Esophagus muscularis mucosa (tissue), 4 donors: Measurements from ENCODE around the gene METRNL. TPM values are rescaled to one million over a fixed set of nuclear protein-coding genes. Genes with fewer than 3 reads are reported as not detected.

ENCODE experiments used
- DNase-seq: peaks from one replicate; pipeline ENCODE4 v3.0.0-alpha.2; 2017; ENCODE audit errors: extremely low spot score
- H3K27ac ChIP-seq, 4 donors: fragments of 200-600 bp; sonication (generic); replicated peaks in 1 of 4; 1 replicate in 3 of 4; 2 replicates in 1 of 4; pipeline ENCODE4 v1.5.1; 2016 to 2019; ENCODE audit warnings: mild to moderate bottlenecking in 1 of 4
- H3K27me3 ChIP-seq, 4 donors: fragments of 200-600 bp; sonication (generic); one replicate each; pipeline versions ENCODE4 v1.5.1 to v1.6.0; 2016 to 2019
- H3K36me3 ChIP-seq, 4 donors: fragments of 200-600 bp; sonication (generic); one replicate each; pipeline ENCODE4 v1.5.1; 2016 to 2019
- H3K4me1 ChIP-seq, 4 donors: fragments of 200-600 bp; sonication (generic); one replicate each; pipeline ENCODE4 v1.5.1; 2016 to 2019
- H3K4me3 ChIP-seq, 4 donors: fragments of 200-600 bp; sonication (generic); 1 replicate in 2 of 4; 2 replicates in 2 of 4; pipeline ENCODE4 v1.5.1; 2016 to 2019; ENCODE audit warnings: mild to moderate bottlenecking in 4 of 4, moderate library complexity in 1 of 4
- H3K9me3 ChIP-seq, 4 donors: fragments of 200-600 bp; sonication (generic); 1 replicate in 3 of 4; 2 replicates in 1 of 4; pipeline ENCODE4 v1.5.1; 2016 to 2019
- CTCF ChIP-seq, 3 experiments: fragments of 200-600 bp in 2 of 3; fragments of 450-650 bp in 1 of 3; sonication (generic) in 2 of 3; IDR thresholded peaks; one replicate each; pipeline ENCODE4 v1.5.1; 2017 to 2019; ENCODE audit warnings: antibody characterized with exemption in 3 of 3, mild to moderate bottlenecking in 2 of 3, moderate library complexity in 1 of 3
- EP300 ChIP-seq: sonication (generic); formaldehyde crosslinking; IDR thresholded peaks from one replicate; pipeline ENCODE4 v1.6.1; 2017; ENCODE audit warnings: antibody characterized with exemption
- POLR2A ChIP-seq: fragments of 450-650 bp; IDR thresholded peaks from one replicate; pipeline ENCODE4 v1.6.1; 2017; ENCODE audit warnings: antibody characterized with exemption, moderate library complexity, mild to moderate bottlenecking, low read depth
- POLR2AphosphoS5 ChIP-seq, 2 donors: sonication (generic); formaldehyde crosslinking; IDR thresholded peaks; one replicate each; pipeline ENCODE4 v1.6.1; 2017; ENCODE audit warnings: antibody characterized with exemption in 2 of 2
- WGBS: methylation state at CpG from one replicate; pipeline ENCODE4 v1.1.5; 2018; 5-methylcytosine and 5-hydroxymethylcytosine counted together
- intact Hi-C: fragments of 100-400 bp; cut with DNase I; formaldehyde crosslinking; loops from one replicate; pipeline ENCODE4 v1.15.1; 2023
- total RNA-seq, 4 donors: library from RNA; depleted of rRNA; stranded (reverse); fragments of >200 nt; gene quantifications; one replicate each; pipeline versions ENCODE4 v1.1.0 to v1.2.1, GENCODE V29; 2016

METRNL gene
- total RNA-seq, 4 donors from 2014 or later = 36.5 to 124 (median 61.5) TPM

DNA sequence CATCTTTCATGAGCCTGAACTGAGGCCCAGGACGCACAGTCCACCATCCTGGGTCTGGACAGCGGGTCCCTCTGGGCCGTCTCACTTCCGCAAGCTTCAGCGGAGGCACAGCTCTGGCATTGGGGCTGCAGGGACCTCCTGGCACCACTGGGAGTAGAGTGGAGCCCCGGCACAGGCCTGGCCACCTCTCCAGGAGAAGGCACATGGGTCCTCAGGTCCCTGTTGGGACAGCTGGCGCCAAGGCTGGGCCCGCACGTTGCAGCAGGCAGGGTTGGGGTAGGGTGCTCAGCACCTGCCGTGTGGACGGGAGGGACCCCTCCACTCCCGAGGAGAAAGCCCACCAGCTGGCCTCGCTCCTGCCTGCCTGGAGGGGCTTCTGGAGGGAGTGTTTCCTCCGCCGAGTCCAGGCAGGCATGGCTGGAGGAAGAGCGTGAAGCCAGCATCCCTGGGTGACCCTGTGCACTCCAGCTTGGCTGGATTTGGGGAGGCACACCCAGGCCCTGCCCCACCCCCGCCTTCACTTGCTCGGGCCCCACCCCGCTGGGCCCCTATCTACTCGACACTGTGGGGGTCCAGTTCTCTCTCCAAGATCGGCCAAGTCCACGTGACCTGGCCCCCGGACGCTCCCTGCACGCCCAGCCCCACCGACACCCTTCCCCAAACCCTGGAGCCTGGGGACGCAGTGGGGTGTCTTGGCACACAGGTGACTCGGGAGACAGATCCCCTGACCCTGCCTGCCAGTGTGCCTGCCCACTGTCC is 6.6 kb upstream of the METRNL start:
- peaks cover 0 to 12% (median 4%) of the 10 kb centered on the region in 4 donors for H3K4me1 ChIP-seq
- DNase-seq = no peak
- no peaks in the 10 kb centered on the region for H3K9me3 ChIP-seq
- WGBS = 75% methylated on average over 9 of the region's 28 CpGs
- H3K36me3 ChIP-seq = no peaks in the 10 kb centered on the region
- intact Hi-C loops = no loop called here
- no peak overlapping the region for H3K4me3 ChIP-seq
- TF ChIP-seq POLR2AphosphoS5 (IDR thresholded peaks at IDR 0.05) = no peak
- TF ChIP-seq POLR2A = no peak
- no peak for TF ChIP-seq CTCF (IDR thresholded peaks at IDR 0.05)
- no peak for TF ChIP-seq EP300
- no peak overlapping the region for H3K27ac ChIP-seq
- H3K27me3 ChIP-seq = peaks cover 0 to 13% (median 0%) of the 10 kb centered on the region in 4 donors

DNA sequence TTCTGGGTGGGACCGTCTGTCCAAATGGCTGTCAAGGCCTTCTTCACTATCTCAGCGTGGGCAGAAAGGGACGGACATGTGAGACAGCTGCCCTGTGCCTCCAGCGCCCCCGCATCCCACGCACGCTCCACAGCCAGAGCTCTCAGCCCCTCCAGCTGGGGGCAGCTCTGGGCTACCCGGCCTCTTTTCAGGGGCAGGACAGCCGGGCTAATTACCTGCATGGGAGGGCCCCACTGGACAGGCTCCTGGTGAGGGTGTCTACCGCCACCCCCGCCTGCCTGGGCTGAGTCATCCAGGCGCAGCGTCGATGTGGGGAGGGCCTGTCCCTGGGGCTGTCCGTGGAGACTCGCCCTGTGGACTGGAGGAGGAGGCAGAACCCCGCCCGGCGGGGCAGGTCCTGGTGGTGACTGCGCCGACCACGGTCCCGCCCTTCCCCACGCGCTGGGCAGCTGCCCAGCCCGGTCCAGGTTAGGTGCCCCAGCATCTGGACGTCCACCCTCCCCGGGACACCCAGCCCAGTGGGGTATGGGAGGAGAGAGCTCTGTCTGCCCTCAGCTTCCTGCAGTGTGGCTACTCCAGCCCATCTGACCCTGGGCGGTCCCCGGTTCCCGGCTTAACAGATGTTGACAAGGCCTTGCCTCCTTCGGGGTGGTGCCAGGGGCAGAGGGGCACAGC is 5.9 kb upstream of the METRNL start:
- WGBS = 83% methylated on average over 11 of the region's 32 CpGs
- Histone ChIP-seq H3K9me3 (no peaks in the 10 kb centered on the region), H3K4me3 (no peak overlapping the region), H3K27me3 (peaks cover 0 to 13% (median 2%) of the 10 kb centered on the region in 4 donors), H3K4me1 (peaks cover 3 to 19% (median 8%) of the 10 kb centered on the region in 4 donors), H3K27ac (no peak overlapping the region), H3K36me3 (no peaks in the 10 kb centered on the region)
- TF ChIP-seq POLR2A (no peak), CTCF (IDR thresholded peaks at IDR 0.05) (no peak), EP300 (no peak), POLR2AphosphoS5 (IDR thresholded peaks at IDR 0.05) (no peak)
- intact Hi-C loops = no loop called here
- no peak for DNase-seq

GRCh38 chr17:83074486-83075223 is 4.8 kb upstream of the METRNL start:
- H3K36me3 ChIP-seq = no peaks in the 10 kb centered on the region
- H3K27ac ChIP-seq = no peak overlapping the region
- no peak overlapping the region for H3K4me3 ChIP-seq
- intact Hi-C loops = no loop called here
- H3K9me3 ChIP-seq = no peaks in the 10 kb centered on the region
- TF ChIP-seq POLR2A = no peak
- peaks cover 7 to 25% (median 15%) of the 10 kb centered on the region in 4 donors for H3K4me1 ChIP-seq
- DNase-seq = no peak
- 90% methylated on average over 23 of the region's 45 CpGs for WGBS
- H3K27me3 ChIP-seq = peaks cover 0 to 4% (median 2%) of the 10 kb centered on the region in 4 donors

DNA sequence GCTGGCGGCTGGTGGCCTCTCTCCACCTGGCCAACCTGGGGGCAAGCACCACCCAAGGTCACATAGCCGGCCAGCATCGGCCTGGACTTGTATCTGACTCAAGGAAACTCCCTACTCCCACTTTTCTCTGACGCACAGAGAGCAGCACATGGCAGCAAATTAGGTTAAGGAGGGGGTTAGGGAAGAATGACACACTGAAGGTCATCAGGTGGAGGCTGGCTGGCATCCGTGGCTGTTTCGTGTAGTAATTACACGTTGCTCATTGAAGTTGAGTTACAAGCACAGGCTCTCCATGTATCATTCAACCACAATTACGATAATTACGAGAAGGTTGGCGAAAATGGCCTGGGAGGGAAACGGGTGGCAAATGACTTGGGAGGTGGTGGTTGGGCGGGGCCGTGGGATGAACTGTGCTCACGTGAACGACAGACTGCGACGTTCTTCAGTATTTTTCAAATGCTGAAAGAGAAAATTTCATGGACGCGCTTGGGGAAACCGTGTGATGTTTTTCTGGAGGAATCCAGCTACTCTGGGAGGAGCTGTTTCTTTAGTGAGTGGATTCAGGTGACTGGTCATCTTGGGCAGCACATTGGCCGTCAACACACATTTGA is 4.0 kb upstream of the METRNL start:
- Histone ChIP-seq H3K36me3 (no peaks in the 10 kb centered on the region), H3K4me1 (peaks cover 7 to 25% (median 15%) of the 10 kb centered on the region in 4 donors), H3K9me3 (no peaks in the 10 kb centered on the region), H3K4me3 (no peak overlapping the region), H3K27me3 (peaks cover 0 to 3% (median 0%) of the 10 kb centered on the region in 4 donors), H3K27ac (no peak overlapping the region)
- WGBS = 92% methylated on average over 20 of the region's 21 CpGs
- DNase-seq = no peak
- intact Hi-C loops = no loop called here
- no peak for TF ChIP-seq EP300

- Histone ChIP-seq H3K36me3 (no peaks in the 10 kb centered on the region), H3K4me1 (peaks cover 16 to 35% (median 27%) of the 10 kb centered on the region in 4 donors), H3K9me3 (no peaks in the 10 kb centered on the region), H3K27me3 (peaks cover 0 to 7% (median 0%) of the 10 kb centered on the region in 4 donors), H3K4me3 (no peak overlapping the region), H3K27ac (no peak overlapping the region)
- intact Hi-C loops = no loop called here
- WGBS = 70% methylated on average over 4 of the region's 6 CpGs
- no peak for TF ChIP-seq EP300
- TF ChIP-seq CTCF (IDR thresholded peaks at IDR 0.05) = peak in 2 of 3 experiments; percentile 17 to 22
- no peak for DNase-seq
Measured at GRCh38 chr17:83076938-83077337, 2.5 kb upstream of the METRNL start.
